B cell (primary cell): Measurements from ENCODE around the gene PALLD. TPM values are rescaled to one million over a fixed set of nuclear protein-coding genes. Genes with fewer than 3 reads are reported as not detected.

Experiments
- ATAC-seq: fragments of 200-7000 bp; cut with Tn5 transposase; one replicate; pipeline ENCODE4 v1.10.0; 2021; ENCODE audit warnings: low read depth, mild to moderate bottlenecking, moderate number of reproducible peaks, moderate library complexity
- CTCF ChIA-PET: fragments of 350-600 bp; sonication (Branson Sonifier 250); formaldehyde crosslinking; loops from one replicate; lab custom pipeline; 2021; ENCODE audit warnings: antibody characterized with exemption, inconsistent platforms; lab: Charles Lee
- POLR2A ChIA-PET: fragments of 350-600 bp; sonication (Branson Sonifier 250); formaldehyde crosslinking; loops from one replicate; lab custom pipeline; 2021; ENCODE audit warnings: antibody characterized with exemption; lab: Charles Lee
- DNase-seq: peaks from one replicate; pipeline ENCODE4 v3.0.0; 2013
- H2AFZ ChIP-seq: 2 replicates; pipeline ENCODE4 v1.6.1; 2012; ENCODE audit warnings: mild to moderate bottlenecking, low read depth, low read length; ENCODE audit not compliant: insufficient read depth, poor library complexity, severe bottlenecking
- H3K27ac ChIP-seq, 2 donors: 1 replicate in 1 of 2; 2 replicates in 1 of 2; pipeline ENCODE4 v1.5.1; 2012 to 2013; ENCODE audit warnings: low read length in 2 of 2, mild to moderate bottlenecking in 2 of 2, moderate library complexity in 1 of 2
- H3K27me3 ChIP-seq, 4 experiments: fragments of 200-600 bp in 1 of 4; sonication (generic) in 1 of 4; replicated peaks in 1 of 4; 1 replicate in 2 of 4; 2 replicates in 2 of 4; pipeline versions ENCODE4 v1.6.1 to v1.7.0; 2013 to 2016; ENCODE audit warnings: low read length in 3 of 4, mild to moderate bottlenecking in 2 of 4, mixed read lengths in 1 of 4, moderate library complexity in 1 of 4; ENCODE audit not compliant: insufficient read depth in 4 of 4, control insufficient read depth in 3 of 4; ENCODE audit errors: control extremely low read depth in 1 of 4
- H3K36me3 ChIP-seq, 2 experiments: replicated peaks in 1 of 2; 1 replicate in 1 of 2; 2 replicates in 1 of 2; pipeline versions ENCODE4 v1.6.1 to v1.7.1; 2013; ENCODE audit warnings: low read length in 1 of 2; ENCODE audit not compliant: insufficient read depth in 2 of 2, control insufficient read depth in 1 of 2; ENCODE audit errors: control extremely low read depth in 1 of 2, extremely low read depth in 1 of 2
- H3K4me1 ChIP-seq, 2 donors: fragments of 200-600 bp in 1 of 2; sonication (generic) in 1 of 2; 1 replicate in 1 of 2; 2 replicates in 1 of 2; pipeline versions ENCODE4 v1.5.1 to v1.6.1; 2013 to 2017; ENCODE audit warnings: low read length in 2 of 2; ENCODE audit not compliant: control insufficient read depth in 2 of 2, insufficient read depth in 2 of 2
- H3K4me2 ChIP-seq: replicated peaks from 2 replicates; pipeline ENCODE3; 2012; ENCODE audit warnings: mild to moderate bottlenecking, low read depth, low read length; ENCODE audit not compliant: poor library complexity, severe bottlenecking
- H3K4me3 ChIP-seq, 5 experiments: fragments of 200-600 bp in 1 of 5; sonication (generic) in 1 of 5; 1 replicate in 3 of 5; 2 replicates in 2 of 5; pipeline versions ENCODE4 v1.5.1 to v1.7.0; 2011 to 2016; ENCODE audit warnings: low read length in 4 of 5, mild to moderate bottlenecking in 4 of 5, low read depth in 2 of 5, control low read depth in 1 of 5, moderate library complexity in 1 of 5; ENCODE audit not compliant: insufficient read depth in 1 of 5; ENCODE audit errors: control extremely low read depth in 1 of 5, extremely low read depth in 1 of 5
- H3K79me2 ChIP-seq: fragments of 200-600 bp; sonication (generic); one replicate; pipeline ENCODE4 v1.6.0; 2016; ENCODE audit warnings: low read length; ENCODE audit not compliant: control insufficient read depth, insufficient read depth
- H3K9ac ChIP-seq: fragments of 200-600 bp; sonication (generic); 2 replicates; pipeline ENCODE4 v1.6.1; 2017; ENCODE audit warnings: mild to moderate bottlenecking, low read length, moderate library complexity
- H3K9me3 ChIP-seq, 3 donors: one replicate each; pipeline versions ENCODE4 v1.6.1 to v1.7.1; 2013; ENCODE audit warnings: low read length in 2 of 3; ENCODE audit not compliant: control insufficient read depth in 2 of 3, insufficient read depth in 1 of 3; ENCODE audit errors: control extremely low read depth in 1 of 3
- H4K20me1 ChIP-seq: 2 replicates; pipeline ENCODE4 v1.6.0; 2012; ENCODE audit warnings: mild to moderate bottlenecking, low read length; ENCODE audit not compliant: insufficient read depth, control insufficient read depth, poor library complexity, severe bottlenecking
- H3K27ac Mint-ChIP-seq: one replicate; pipeline ENCODE4 v1.8.0; 2021; ENCODE audit warnings: mixed read lengths
- H3K27me3 Mint-ChIP-seq: one replicate; pipeline ENCODE4 v1.8.0; 2021; ENCODE audit warnings: mixed read lengths
- H3K4me1 Mint-ChIP-seq: one replicate; pipeline ENCODE4 v1.8.0; 2021; ENCODE audit warnings: mixed read lengths
- H3K4me3 Mint-ChIP-seq: one replicate; pipeline ENCODE4 v1.8.0; 2021; ENCODE audit warnings: mixed read lengths
- H3K9me3 Mint-ChIP-seq: one replicate; pipeline ENCODE4 v1.8.0; 2022; ENCODE audit warnings: mixed read lengths; ENCODE audit not compliant: insufficient read depth
- EZH2 ChIP-seq: IDR thresholded peaks from 2 replicates; pipeline ENCODE4 v1.6.1; 2012; ENCODE audit warnings: borderline replicate concordance, low read depth, mild to moderate bottlenecking, moderate library complexity, low read length; ENCODE audit not compliant: insufficient read depth, poor library complexity, severe bottlenecking
- WGBS: methylation state at CpG from one replicate; pipeline ENCODE4 v1.1.5; 2013; ENCODE audit warnings: missing lambda C conversion rate; ENCODE audit not compliant: insufficient coverage; 5-methylcytosine and 5-hydroxymethylcytosine counted together
- intact Hi-C: fragments of 100-400 bp; cut with micrococcal nuclease; formaldehyde crosslinking; loops from one replicate; pipeline ENCODE4 v1.10.0; 2022
- polyA plus RNA-seq: library from polyadenylated mRNA; depleted of rRNA; stranded (reverse); fragments of >200 nt; gene quantifications from 2 replicates; pipeline ENCODE4 v1.2.3, GENCODE V29; 2012
- total RNA-seq, 2 donors: library from RNA; stranded (reverse); fragments of 120-200 nt in 1 of 2; gene quantifications; 1 replicate in 1 of 2; 2 replicates in 1 of 2; pipeline versions ENCODE4 v1.2.3 to v1.2.4, GENCODE V29; 2013 to 2022
- TF ChIP-seq, protein P1 (sequence below): fragments of 200-600 bp; IDR thresholded peaks from one replicate; pipeline ENCODE4 v1.8.0; 2022; ENCODE audit warnings: antibody characterized with exemption, mild to moderate bottlenecking

The PALLD gene
- total and polyA plus RNA-seq, 2 donors (not counting 1 experiment from before 2014, with no cell fraction given), result 0.63 to 0.71 TPM

GRCh38 chr4:168604496-168605373 is 107.9 kb downstream of the PALLD start:
- Histone ChIP-seq H3K79me2 (no peaks in the 10 kb centered on the region), H3K4me3 (no peak overlapping the region), H3K9me3 (no peaks in the 10 kb centered on the region), H3K4me2 (no peak overlapping the region), H3K36me3 (no peaks in the 10 kb centered on the region), H3K27ac (no peak overlapping the region), H3K9ac (no peak overlapping the region), H4K20me1 (no peaks in the 10 kb centered on the region), H3K27me3 (no peaks in the 10 kb centered on the region), H2AFZ (no peak overlapping the region), H3K4me1 (no peaks in the 10 kb centered on the region)
- intact Hi-C loops, result no loop called here
- H3K27me3 Mint-ChIP-seq, result no peaks in the 10 kb centered on the region
- H3K9me3 Mint-ChIP-seq, result no peaks in the 10 kb centered on the region
- ATAC-seq (no peak), DNase-seq (no peak)
- ChIA-PET CTCF (no interaction called here), POLR2A (no interaction called here)
- H3K4me3 Mint-ChIP-seq, result no peak overlapping the region
- WGBS, result 94% methylated on average over 2 of the region's 7 CpGs
- no peak for TF ChIP-seq EZH2
- TF ChIP-seq, protein P1, sequence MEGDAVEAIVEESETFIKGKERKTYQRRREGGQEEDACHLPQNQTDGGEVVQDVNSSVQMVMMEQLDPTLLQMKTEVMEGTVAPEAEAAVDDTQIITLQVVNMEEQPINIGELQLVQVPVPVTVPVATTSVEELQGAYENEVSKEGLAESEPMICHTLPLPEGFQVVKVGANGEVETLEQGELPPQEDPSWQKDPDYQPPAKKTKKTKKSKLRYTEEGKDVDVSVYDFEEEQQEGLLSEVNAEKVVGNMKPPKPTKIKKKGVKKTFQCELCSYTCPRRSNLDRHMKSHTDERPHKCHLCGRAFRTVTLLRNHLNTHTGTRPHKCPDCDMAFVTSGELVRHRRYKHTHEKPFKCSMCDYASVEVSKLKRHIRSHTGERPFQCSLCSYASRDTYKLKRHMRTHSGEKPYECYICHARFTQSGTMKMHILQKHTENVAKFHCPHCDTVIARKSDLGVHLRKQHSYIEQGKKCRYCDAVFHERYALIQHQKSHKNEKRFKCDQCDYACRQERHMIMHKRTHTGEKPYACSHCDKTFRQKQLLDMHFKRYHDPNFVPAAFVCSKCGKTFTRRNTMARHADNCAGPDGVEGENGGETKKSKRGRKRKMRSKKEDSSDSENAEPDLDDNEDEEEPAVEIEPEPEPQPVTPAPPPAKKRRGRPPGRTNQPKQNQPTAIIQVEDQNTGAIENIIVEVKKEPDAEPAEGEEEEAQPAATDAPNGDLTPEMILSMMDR, result no peak
- H3K4me1 Mint-ChIP-seq, result no peaks in the 10 kb centered on the region
- no peak overlapping the region for H3K27ac Mint-ChIP-seq

DNA sequence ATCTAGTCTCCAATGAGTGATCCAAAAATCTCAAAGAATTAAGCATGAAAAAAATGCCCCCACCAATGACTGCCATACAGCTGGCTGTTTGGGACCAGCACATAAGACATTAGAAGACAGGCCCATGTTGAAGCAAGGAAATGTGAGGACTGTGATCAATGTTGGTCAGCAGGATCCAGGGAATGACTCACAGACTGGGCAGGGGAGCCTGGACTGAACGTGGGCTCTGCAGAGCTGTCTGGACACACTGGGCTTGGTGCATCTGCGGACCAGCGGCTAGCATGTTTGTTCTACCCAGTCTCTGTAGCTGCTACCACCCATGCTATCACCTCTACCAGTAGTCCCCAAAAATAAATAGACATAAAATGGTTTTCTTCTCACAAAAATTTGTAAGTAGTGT is 108.6 kb downstream of the PALLD start:
- ATAC-seq (no peak), DNase-seq (no peak)
- Mint-ChIP-seq H3K27me3 (no peaks in the 10 kb centered on the region), H3K4me1 (no peaks in the 10 kb centered on the region), H3K9me3 (no peaks in the 10 kb centered on the region), H3K27ac (no peak overlapping the region), H3K4me3 (no peak overlapping the region)
- H4K20me1 ChIP-seq, result no peaks in the 10 kb centered on the region
- H3K4me2 ChIP-seq, result no peak overlapping the region
- H3K79me2 ChIP-seq, result no peaks in the 10 kb centered on the region
- CTCF ChIA-PET, result no interaction called here
- H3K9ac ChIP-seq, result no peak overlapping the region
- POLR2A ChIA-PET, result no interaction called here
- H3K9me3 ChIP-seq, result peaks cover 0 to 2% (median 0%) of the 10 kb centered on the region in 3 donors
- WGBS, result no CpG with 5 or more reads among the region's 3 CpGs
- H3K4me3 ChIP-seq, result no peak overlapping the region
- no peaks in the 10 kb centered on the region for H3K36me3 ChIP-seq
- no peaks in the 10 kb centered on the region for H3K27me3 ChIP-seq
- H2AFZ ChIP-seq, result no peak overlapping the region
- H3K4me1 ChIP-seq, result no peaks in the 10 kb centered on the region
- H3K27ac ChIP-seq, result no peak overlapping the region
- intact Hi-C loops, result no loop called here
- no peak for TF ChIP-seq EZH2
- TF ChIP-seq, protein P1, result no peak
